K562 (cell line): ENCODE measurements around the gene DHRS2. TPM values are rescaled to one million over a fixed set of nuclear protein-coding genes. Genes with fewer than 3 reads are reported as not detected.

Experiments
- ATAC-seq: fragments of 200-7000 bp; cut with Tn5 transposase; 3 replicates; pipeline ENCODE4 v1.9.1; 2020; ENCODE audit warnings: moderate library complexity
- BruUV-seq: library from RNA; stranded (reverse); fragments of 400-500 nt; replicated peaks from 2 replicates; lab custom pipeline; 2021; lab: Mats Ljungman, UMichigan
- CTCF ChIA-PET: fragments of 300-600 bp; formaldehyde crosslinking; extraction: SDS; loops from one replicate; lab custom pipeline; 2021; ENCODE audit warnings: low intra/inter-chr PET ratio; lab: Yijun Ruan, JAX
- POLR2A ChIA-PET: fragments of 300-600, 350-650 bp; sonication (Branson Sonifier 250); formaldehyde crosslinking; extraction: SDS; loops from one replicate; lab custom pipeline; 2021; ENCODE audit warnings: antibody characterized with exemption, inconsistent platforms; lab: Yijun Ruan, JAX
- DNase-seq, 4 experiments: peaks; one replicate each; pipeline versions ENCODE4 v3.0.0 to v3.0.0-alpha.2; 2011 to 2018; ENCODE audit warnings: low spot score in 3 of 4, mixed read lengths in 3 of 4; ENCODE audit errors: extremely low read depth in 1 of 4
- FAIRE-seq: peaks from 2 replicates; lab custom pipeline; 2011; peaks lifted over from hg19 to GRCh38; lab: Jason Lieb, UNC
- H2AFZ ChIP-seq: 2 replicates; pipeline ENCODE4 v1.6.0; 2011; ENCODE audit warnings: low read depth, low read length, control low read depth, inconsistent platforms
- H3K27ac ChIP-seq: fragments of 200-600 bp; 3 replicates; pipeline ENCODE4 v1.8.0; 2011; ENCODE audit warnings: low read depth, mild to moderate bottlenecking, control low read depth, inconsistent platforms, low read length, moderate library complexity, mixed read lengths; ENCODE audit errors: extremely low read depth
- H3K27me3 ChIP-seq, 2 experiments: fragments of 300-600 bp in 1 of 2; 2 replicates in 1 of 2; 3 replicates in 1 of 2; pipeline versions ENCODE4 v1.6.0 to v1.8.0; 2011; ENCODE audit warnings: inconsistent platforms in 2 of 2, low read length in 2 of 2, mild to moderate bottlenecking in 1 of 2, mixed read lengths in 1 of 2, moderate library complexity in 1 of 2; ENCODE audit not compliant: control insufficient read depth in 2 of 2, insufficient read depth in 2 of 2
- H3K36me3 ChIP-seq: fragments of 300-600 bp; 3 replicates; pipeline ENCODE4 v1.8.0; 2011; ENCODE audit warnings: mild to moderate bottlenecking, low read length, inconsistent platforms; ENCODE audit not compliant: control insufficient read depth, insufficient read depth
- H3K4me1 ChIP-seq, 2 experiments: fragments of 200-600 bp in 1 of 2; replicated peaks in 1 of 2; 2 replicates in 1 of 2; 3 replicates in 1 of 2; pipeline versions ENCODE4 v1.5.1 to v1.8.0; 2011; ENCODE audit warnings: inconsistent platforms in 2 of 2, low read length in 2 of 2, mild to moderate bottlenecking in 1 of 2, mixed read lengths in 1 of 2, moderate library complexity in 1 of 2; ENCODE audit not compliant: control insufficient read depth in 2 of 2, insufficient read depth in 2 of 2
- H3K4me2 ChIP-seq: 2 replicates; pipeline ENCODE4 v1.6.1; 2011; ENCODE audit warnings: low read length, control low read depth, inconsistent platforms, mixed read lengths; ENCODE audit not compliant: insufficient read depth
- H3K4me3 ChIP-seq: fragments of 200-600 bp; sonication (generic), shearing (Covaris generic); 2 replicates; pipeline ENCODE4 v1.5.1; 2016; ENCODE audit warnings: control low read depth, inconsistent platforms
- H3K79me2 ChIP-seq: fragments of 200-600 bp; 3 replicates; pipeline ENCODE4 v1.8.0; 2011; ENCODE audit warnings: low read length, inconsistent platforms; ENCODE audit not compliant: control insufficient read depth, insufficient read depth
- H3K9ac ChIP-seq, 2 experiments: 2 replicates each; pipeline versions ENCODE4 v1.6.0 to v1.6.1; 2011; ENCODE audit warnings: low read depth in 2 of 2, low read length in 2 of 2, control low read depth in 1 of 2, inconsistent platforms in 1 of 2, mild to moderate bottlenecking in 1 of 2, mixed read lengths in 1 of 2; ENCODE audit not compliant: insufficient read depth in 1 of 2
- H3K9me1 ChIP-seq: one replicate; pipeline ENCODE4 v1.6.0; 2011; ENCODE audit warnings: inconsistent platforms, mild to moderate bottlenecking, low read length, moderate library complexity; ENCODE audit not compliant: control insufficient read depth, insufficient read depth
- H3K9me3 ChIP-seq: replicated peaks from 2 replicates; pipeline ENCODE4 v1.5.1; 2011; ENCODE audit warnings: low read depth, low read length, inconsistent platforms; ENCODE audit not compliant: control insufficient read depth, insufficient read depth
- H4K20me1 ChIP-seq: replicated peaks from 2 replicates; pipeline ENCODE4 v1.6.1; 2011; ENCODE audit warnings: low read length, inconsistent platforms, mixed read lengths; ENCODE audit not compliant: control insufficient read depth, insufficient read depth
- CHD2 ChIP-seq: IDR thresholded peaks from 2 replicates; pipeline ENCODE4 v1.6.1; 2011; ENCODE audit warnings: low read depth, low read length
- FOSL1 ChIP-seq: fragments of 200-800 bp; sonication (Bioruptor generic); conservative IDR thresholded peaks from 2 replicates; pipeline ENCODE4 v1.6.1; 2016; ENCODE audit warnings: missing genetic modification characterization, missing compliant biosample characterization
- POLR3A ChIP-seq: IDR thresholded peaks from 2 replicates; pipeline ENCODE4 v1.6.1; 2011; ENCODE audit warnings: borderline replicate concordance, mild to moderate bottlenecking, moderate library complexity; ENCODE audit not compliant: insufficient read length, insufficient read depth; ENCODE audit errors: extremely low read depth
- RBBP5 ChIP-seq: fragments of 200-600 bp; sonication (generic); IDR thresholded peaks from 2 replicates; pipeline ENCODE4 v1.6.1; 2012; ENCODE audit warnings: borderline replicate concordance, mild to moderate bottlenecking, low read length, control low read depth, inconsistent platforms; ENCODE audit not compliant: insufficient read depth, poor library complexity, severe bottlenecking
- TCFL5 ChIP-seq: fragments of 250-450 bp; sonication (Bioruptor Pico); conservative IDR thresholded peaks from 2 replicates; pipeline ENCODE4 v1.6.1; 2021; ENCODE audit warnings: mild to moderate bottlenecking, moderate library complexity, matching md5 sums
- WGBS: fragments of 100-300 bp; shearing (Covaris generic); methylation state at CpG from one replicate; pipeline ENCODE4 v1.1.6; 2016; ENCODE audit warnings: low coverage, mixed read lengths; ENCODE audit not compliant: insufficient coverage; ENCODE audit errors: missing lambda C conversion rate; 5-methylcytosine and 5-hydroxymethylcytosine counted together
- in situ Hi-C: fragments of 300-500 bp; cut with MboI; formaldehyde crosslinking; loops from 4 replicates; pipeline ENCODE4 v1.15.0; 2018; ENCODE audit warnings: inconsistent platforms, mixed read lengths
- intact Hi-C: fragments of 100-400 bp; cut with micrococcal nuclease; formaldehyde crosslinking; loops from 2 replicates; pipeline ENCODE4 v1.14.2; 2022
- polyA plus RNA-seq, 8 experiments: library from polyadenylated mRNA; depleted of rRNA in 4 of 8; stranded (reverse) in 5 of 8; unstranded in 3 of 8; fragments of >200 nt; fragmentation: Nextera tagmentation in 2 of 8; fragmentation: Illumina TruSeq in 1 of 8; extraction: Ambion mirVana in 2 of 8; extraction: Trizol in 1 of 8; gene quantifications; 2 replicates each; pipeline versions ENCODE4 v1.2.1 to v1.2.3, GENCODE V29; 2011 to 2014; ENCODE audit warnings: inconsistent platforms in 1 of 8, missing spikeins in 1 of 8
- total RNA-seq, 7 experiments: library from RNA; depleted of rRNA in 6 of 7; stranded (reverse); fragments of >200 nt in 6 of 7; fragmentation: Illumina TruSeq in 2 of 7; extraction: Trizol in 2 of 7; gene quantifications; 2 replicates each; pipeline versions ENCODE4 v1.2.1 to v1.2.3, GENCODE V29; 2011 to 2021; ENCODE audit warnings: low replicate concordance in 1 of 7
- TF ChIP-seq, protein P1 (sequence below): fragments of 450-650 bp; IDR thresholded peaks from 2 replicates; pipeline ENCODE4 v1.7.1; 2018; ENCODE audit warnings: mild to moderate bottlenecking, low read depth; ENCODE audit not compliant: partially characterized antibody

The DHRS2 gene
- total and polyA plus RNA-seq, 9 of the 15 experiments (the other 6 are each of a cell fraction or from before 2014, with no cell fraction given): 2.9 to 96.8 (median 64.4) TPM

GRCh38 chr14:23626946-23627345 is 9.2 kb upstream of the DHRS2 start (continued):
- TF ChIP-seq TCFL5 (CRISPR knock-in tag) (no peak), CHD2 (no peak), POLR3A (no peak)
- TF ChIP-seq, protein P1, sequence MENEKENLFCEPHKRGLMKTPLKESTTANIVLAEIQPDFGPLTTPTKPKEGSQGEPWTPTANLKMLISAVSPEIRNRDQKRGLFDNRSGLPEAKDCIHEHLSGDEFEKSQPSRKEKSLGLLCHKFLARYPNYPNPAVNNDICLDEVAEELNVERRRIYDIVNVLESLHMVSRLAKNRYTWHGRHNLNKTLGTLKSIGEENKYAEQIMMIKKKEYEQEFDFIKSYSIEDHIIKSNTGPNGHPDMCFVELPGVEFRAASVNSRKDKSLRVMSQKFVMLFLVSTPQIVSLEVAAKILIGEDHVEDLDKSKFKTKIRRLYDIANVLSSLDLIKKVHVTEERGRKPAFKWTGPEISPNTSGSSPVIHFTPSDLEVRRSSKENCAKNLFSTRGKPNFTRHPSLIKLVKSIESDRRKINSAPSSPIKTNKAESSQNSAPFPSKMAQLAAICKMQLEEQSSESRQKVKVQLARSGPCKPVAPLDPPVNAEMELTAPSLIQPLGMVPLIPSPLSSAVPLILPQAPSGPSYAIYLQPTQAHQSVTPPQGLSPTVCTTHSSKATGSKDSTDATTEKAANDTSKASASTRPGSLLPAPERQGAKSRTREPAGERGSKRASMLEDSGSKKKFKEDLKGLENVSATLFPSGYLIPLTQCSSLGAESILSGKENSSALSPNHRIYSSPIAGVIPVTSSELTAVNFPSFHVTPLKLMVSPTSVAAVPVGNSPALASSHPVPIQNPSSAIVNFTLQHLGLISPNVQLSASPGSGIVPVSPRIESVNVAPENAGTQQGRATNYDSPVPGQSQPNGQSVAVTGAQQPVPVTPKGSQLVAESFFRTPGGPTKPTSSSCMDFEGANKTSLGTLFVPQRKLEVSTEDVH: no peak

- 1% methylated on average over 6 of the region's 6 CpGs for WGBS
- DNase-seq (no peak), ATAC-seq (no peak), FAIRE-seq (no peak)
- no peaks in the 10 kb centered on the region for H3K79me2 ChIP-seq
- H3K9ac ChIP-seq: no peak overlapping the region
- no peaks in the 10 kb centered on the region; a peak in 1 of 5 replicates for H3K4me1 ChIP-seq
- H4K20me1 ChIP-seq: no peaks in the 10 kb centered on the region
- H3K9me3 ChIP-seq: no peaks in the 10 kb centered on the region
- 0 out of 2 replicates have a peak, but pooled peaks have one; percentile 27 for TF ChIP-seq FOSL1 (tag)
- no peak for TF ChIP-seq RBBP5
- in situ Hi-C loops: no loop called here
- ChIA-PET CTCF (no interaction called here), POLR2A (interaction anchor here (0.8 kb wide), 1 partner anchor 113 kb away, joined by 3 read pairs; no protein-coding TSS in a partner anchor)
- H3K4me2 ChIP-seq: no peak overlapping the region
- H2AFZ ChIP-seq: no peak overlapping the region
- no peaks in the 10 kb centered on the region for H3K9me1 ChIP-seq
- no peak overlapping the region for H3K4me3 ChIP-seq
- intact Hi-C loops: no loop called here
- no TSS peak for BruUV-seq
- H3K36me3 ChIP-seq: no peaks in the 10 kb centered on the region
- H3K27me3 ChIP-seq: no peaks in the 10 kb centered on the region; a peak in 1 of 5 replicates
- H3K27ac ChIP-seq: no peak overlapping the region
Measured at GRCh38 chr14:23627961-23628360, 8.2 kb upstream of the DHRS2 start.
